ENCODE results near the gene FOXA2. TPM values are rescaled to one million over a fixed set of nuclear protein-coding genes. Genes with fewer than 3 reads are reported as not detected.
A peak's percentile ranks its signal among the peaks of the same experiment; 100 is the strongest.

Gene FOXA2
- total RNA-seq, 2 donors from 2014 or later: 15.4 to 37.0 TPM

DNA sequence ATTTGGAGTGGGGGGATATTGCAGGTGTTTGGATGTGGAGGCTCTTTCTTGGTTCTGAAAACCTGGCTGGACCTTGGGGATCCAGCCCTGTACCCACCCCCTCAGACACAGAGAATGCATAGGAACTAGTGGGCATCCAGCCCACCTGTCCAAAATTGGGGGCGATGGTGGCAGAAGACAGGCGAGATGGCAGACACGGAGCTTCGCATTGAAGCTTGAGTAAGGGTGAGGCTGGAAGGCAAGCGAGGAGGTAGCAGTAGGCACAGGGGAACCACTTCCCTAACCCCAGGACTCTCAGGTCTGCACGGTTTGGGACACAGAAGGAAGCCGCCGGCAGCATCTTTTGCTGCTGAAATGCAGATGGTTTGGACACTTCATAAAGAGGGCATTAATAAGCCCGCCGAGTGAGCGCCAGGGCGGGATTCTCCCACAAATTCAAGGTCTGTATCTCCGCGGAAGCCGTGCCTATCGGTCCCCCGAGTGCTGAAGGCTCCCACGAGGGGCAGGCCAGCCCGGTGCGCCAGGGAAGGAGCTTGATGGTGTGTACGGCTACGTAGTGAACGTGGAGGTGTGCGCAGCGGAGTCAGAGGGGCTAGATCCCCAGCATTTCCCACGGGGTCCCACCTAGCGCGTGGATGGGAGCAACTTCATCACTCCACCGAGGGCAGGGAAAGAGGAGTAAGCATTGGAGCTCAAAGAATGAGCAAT is 1.6 kb upstream of the FOXA2 start:
- ATAC-seq (no peak), DNase-seq (peak; percentile 18 to 33)
- intact Hi-C loops (cut with DNase I, micrococcal nuclease): loop anchor here in 1 of 2 donors (10.0 kb wide), 1 partner anchor 241 kb away; no protein-coding TSS in a partner anchor

DNA sequence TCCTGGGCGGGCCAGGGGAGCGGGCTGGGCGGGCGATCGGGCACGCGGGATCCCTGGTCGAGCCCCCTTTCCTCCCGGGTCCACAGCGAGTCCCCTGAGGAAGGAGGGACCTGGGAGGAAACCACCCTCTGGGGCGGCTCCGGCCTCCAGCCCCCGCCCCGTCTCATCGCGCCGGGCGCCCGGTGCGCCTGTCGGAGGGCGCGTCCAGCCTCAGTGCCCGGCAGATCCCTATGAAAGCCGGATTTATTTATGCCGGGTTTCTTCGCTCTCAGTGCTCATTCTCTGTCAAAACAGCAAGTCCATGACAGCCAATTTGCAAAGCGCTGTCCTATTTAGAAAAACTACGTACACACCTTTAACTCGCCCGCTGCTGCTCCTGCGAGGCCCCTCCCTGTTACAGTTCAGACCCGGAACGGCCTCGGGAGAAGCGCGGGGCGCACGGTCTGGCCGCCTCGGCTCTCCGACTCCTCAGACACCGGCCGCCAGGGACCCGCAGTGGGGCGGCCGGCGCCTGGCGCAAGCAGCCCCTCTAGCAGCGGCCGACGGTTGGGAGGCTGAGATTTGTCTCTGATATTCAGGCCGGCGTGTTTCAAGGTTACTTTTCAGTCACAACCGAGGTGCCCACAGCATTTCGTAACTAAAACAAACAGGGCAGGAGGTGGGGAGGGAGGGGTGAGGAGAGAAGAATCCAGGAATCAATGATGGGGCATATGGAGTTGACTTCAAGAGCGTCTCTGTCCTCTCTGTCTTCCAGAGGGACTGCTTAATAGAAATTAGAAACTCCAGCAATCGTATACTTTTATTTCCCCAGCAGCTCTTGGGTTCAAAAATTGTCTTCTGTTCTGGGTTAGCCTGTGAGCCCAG is 782 bp upstream of the FOXA2 start:
- DNase-seq: peak; percentile 59 to 68
- intact Hi-C loops (cut with DNase I, micrococcal nuclease): loop anchor here in 1 of 2 donors (10.0 kb wide), 1 partner anchor 240 kb away; no protein-coding TSS in a partner anchor
- peak; percentile 47 for ATAC-seq

DNA sequence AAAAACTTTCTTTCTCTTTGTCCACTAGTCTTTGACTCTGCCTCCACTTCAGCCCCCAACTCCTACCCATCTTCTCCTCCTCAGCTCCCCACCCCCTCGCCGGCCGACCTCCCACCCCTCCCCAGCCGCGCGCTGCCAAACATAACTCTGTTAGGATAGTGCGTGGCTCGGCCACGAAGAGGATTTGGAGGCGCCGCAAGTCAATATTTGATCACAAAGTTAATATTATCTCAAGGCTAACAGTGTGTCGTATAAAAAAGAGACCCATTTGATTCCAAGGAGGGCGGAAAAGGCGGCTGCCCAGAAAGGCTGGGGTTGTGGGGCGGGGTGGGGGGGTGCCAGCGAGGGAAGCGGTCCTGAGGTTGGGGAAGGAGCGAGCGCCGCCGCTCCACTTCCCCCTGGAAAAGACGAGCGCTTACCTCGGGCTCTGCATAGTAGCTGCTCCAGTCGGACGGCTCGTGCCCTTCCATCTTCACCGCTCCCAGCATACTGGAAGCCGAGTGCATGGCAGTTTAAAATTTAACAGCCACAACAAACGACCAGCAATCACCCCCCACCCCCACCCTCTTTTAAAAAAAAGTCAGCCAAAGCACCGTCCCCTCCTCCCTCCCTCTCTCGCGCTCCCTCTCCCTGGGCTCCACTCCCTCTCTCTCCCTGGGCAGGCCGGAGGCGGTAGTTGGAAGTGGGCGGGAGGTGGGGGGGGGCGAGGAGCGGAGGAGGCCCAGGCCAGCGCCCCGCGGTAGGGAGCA is 425 bp downstream of the FOXA2 start:
- intact Hi-C loops (cut with DNase I, micrococcal nuclease): loop anchor here in 1 of 2 donors (10.0 kb wide), 1 partner anchor 239 kb away; no protein-coding TSS in a partner anchor
- ATAC-seq (peak; percentile 68), DNase-seq (peak; percentile 79 to 81)

DNA sequence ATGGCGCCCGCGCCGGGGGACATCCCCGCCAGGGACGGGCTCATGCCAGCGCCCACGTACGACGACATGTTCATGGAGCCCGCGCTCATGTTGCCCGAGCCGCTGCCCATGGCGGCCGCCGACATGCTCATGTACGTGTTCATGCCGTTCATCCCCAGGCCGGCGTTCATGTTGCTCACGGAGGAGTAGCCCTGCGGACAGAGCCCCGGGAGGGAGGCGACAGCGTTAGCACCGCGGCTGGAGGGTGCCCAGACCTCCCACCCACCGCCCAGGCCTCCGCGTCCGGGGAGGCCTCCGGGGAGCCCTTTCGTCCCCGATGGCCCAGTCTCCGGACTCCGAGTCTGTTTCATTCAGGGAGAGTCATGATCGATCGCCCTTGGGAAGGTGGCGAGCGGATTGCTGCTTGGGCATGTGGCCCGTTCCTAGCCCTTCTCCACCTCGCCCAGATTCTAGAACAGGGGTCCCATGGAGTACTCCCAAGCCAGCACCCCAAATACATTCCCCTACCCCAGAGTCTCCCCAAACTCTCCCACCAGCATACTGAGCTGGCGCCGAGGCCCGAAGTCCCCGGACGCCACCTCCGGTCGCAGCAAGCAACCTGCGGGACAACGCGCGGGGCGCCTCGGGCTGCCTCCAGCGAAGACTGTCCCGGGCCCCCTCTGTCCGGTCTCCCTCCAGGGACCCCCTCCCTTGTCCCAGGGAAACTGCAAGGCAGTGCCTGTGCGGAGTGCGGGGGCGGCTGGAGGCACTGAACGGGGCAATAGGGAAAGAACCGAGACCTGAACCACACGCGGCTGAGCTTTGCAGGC is 1.2 kb downstream of the FOXA2 start:
- ATAC-seq (peak; percentile 18), DNase-seq (peak in 1 of 2 donors; percentile 41)
- intact Hi-C loops (cut with DNase I, micrococcal nuclease): loop anchor here in 1 of 2 donors (10.0 kb wide), 1 partner anchor 238 kb away; no protein-coding TSS in a partner anchor

DNA sequence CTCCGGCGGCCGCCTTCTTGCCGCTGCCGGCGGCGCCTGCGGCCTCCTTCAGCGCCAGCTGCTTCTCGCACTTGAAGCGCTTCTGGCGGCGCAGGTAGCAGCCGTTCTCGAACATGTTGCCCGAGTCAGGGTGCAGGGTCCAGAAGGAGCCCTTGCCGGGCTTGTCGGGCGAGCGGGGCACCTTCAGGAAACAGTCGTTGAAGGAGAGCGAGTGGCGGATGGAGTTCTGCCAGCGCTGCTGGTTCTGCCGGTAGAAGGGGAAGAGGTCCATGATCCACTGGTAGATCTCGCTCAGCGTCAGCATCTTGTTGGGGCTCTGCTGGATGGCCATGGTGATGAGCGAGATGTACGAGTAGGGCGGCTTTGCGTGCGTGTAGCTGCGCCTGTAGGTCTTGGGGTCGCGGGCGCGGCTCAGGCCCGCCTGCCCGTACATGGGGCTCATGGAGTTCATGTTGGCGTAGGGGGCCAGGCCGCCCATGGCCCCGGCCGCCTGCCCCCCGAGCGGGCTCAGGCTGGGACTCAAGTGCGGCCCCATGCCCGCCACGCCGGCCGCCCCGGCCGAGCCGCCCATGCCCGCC is 1.9 kb downstream of the FOXA2 start:
- intact Hi-C loops (cut with DNase I, micrococcal nuclease): loop anchor here in 1 of 2 donors (10.0 kb wide), 1 partner anchor 238 kb away; no protein-coding TSS in a partner anchor
- peak in 1 of 2 donors; percentile 34 for DNase-seq
- no peak for ATAC-seq

DNA sequence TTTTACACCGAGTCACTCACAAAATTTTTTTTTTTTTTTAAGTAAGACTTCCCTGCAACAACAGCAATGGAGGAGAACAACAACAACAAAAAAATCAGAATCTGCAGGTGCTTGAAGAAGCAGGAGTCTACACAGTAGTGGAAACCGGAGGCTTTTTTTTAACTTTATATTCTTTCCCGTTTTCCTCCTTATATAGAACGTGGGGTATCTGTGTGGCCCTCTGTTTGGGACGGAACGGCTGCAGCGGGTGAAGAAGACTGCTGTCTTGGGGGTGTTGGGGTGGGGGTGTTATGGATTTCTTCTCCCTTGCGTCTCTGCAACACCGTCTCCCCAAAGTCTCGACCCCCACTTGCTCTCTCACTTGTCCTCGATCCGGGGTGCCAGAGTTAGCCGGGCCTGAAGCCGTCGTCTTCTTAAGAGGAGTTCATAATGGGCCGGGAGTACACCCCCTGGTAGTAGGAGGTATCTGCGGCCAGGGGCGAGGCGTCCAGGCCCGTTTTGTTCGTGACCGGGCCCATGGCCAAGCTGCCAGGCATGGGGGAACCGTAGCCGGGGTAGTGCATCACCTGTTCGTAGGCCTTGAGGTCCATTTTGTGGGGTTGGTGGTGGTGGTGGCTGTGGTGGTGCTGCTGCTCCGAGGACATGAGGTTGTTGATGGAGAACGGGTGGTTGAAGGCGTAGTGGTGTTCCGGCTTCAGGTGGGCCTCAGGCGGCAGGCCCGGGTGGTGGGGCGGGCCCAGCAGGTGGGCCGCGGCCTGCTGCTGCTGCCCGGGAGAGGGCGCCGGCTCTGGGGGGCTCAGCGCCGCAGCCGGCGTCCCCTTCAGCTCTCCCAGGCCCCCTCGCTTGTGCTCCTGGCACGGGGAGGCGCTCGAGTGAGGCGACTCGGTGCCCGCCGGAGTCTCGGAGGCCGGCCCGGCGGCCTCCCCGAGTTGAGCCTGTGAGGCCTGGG is 2.7 kb downstream of the FOXA2 start:
- DNase-seq (peak in 1 of 2 donors; percentile 16), ATAC-seq (no peak)
- intact Hi-C loops (cut with DNase I, micrococcal nuclease): loop anchor here in 1 of 2 donors (10.0 kb wide), 1 partner anchor 237 kb away; no protein-coding TSS in a partner anchor

DNA sequence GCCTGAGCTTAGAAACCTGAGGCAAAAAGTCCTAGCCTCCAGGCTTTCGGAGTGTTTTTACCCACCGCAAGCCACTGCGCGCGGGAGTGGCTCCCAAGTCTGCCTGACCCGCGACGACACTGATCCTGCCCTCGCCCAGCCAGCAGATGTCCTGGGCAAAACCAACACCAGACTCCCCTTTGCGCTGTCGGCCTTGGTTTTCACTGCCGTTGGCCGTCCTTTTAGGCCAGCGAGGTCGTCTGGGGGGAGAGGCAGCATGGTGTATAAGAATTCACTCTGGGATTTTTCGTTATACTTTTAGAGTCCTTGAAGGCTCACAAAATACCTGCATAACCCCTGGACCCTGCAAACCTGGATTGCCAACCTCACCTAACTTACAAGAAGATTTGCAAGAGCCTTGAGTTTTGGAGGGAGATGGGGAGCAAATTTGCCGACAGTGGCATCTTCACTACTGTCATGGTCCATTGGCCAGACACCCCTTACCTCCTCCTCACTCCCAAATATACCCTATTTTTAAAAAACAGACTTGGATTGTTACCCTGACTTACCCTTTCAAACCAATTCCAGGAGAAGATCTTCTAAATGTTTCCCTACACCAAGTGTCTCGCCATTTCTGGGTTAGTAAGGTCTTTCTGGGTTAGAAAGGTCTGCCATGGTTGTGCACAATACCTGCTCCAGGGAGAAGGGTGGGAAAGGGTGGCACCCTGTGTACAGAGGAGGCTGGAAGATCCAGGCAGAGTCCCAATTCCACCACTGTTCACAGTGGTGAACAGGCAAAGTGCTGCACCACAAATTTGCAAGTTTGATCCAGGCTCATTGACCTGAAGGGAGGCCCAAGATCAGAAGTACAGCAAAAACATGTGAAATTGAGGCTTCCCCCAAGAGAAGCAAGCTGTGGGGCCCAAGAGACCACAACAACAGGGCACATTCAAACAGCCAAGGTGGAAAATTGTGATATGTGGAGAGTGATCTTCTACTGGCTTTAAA is 4.4 kb downstream of the FOXA2 start:
- no peak for ATAC-seq
- intact Hi-C loops (cut with DNase I, micrococcal nuclease): loop anchor here in 1 of 2 donors (10.0 kb wide), 1 partner anchor 235 kb away; no protein-coding TSS in a partner anchor
- peak; percentile 15 to 41 for DNase-seq

DNA sequence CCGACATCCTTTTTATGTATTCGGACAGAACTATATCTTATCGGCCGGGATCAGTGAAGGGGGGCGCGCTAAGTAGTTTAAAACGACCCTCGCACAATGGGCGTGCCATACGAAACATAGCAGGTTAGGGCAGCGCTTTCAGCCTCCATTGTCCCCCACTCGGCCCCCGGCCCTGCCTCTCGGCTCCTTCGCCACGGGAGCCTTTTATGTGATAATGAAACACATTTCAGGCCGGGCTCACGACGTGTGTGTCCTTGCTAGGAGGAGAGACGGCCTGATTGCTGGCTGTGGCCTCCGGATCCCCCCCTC is 5.3 kb downstream of the FOXA2 start:
- ATAC-seq: no peak
- DNase-seq: peak in 1 of 2 donors; percentile 36
- intact Hi-C loops (cut with DNase I, micrococcal nuclease): no loop called here

DNA sequence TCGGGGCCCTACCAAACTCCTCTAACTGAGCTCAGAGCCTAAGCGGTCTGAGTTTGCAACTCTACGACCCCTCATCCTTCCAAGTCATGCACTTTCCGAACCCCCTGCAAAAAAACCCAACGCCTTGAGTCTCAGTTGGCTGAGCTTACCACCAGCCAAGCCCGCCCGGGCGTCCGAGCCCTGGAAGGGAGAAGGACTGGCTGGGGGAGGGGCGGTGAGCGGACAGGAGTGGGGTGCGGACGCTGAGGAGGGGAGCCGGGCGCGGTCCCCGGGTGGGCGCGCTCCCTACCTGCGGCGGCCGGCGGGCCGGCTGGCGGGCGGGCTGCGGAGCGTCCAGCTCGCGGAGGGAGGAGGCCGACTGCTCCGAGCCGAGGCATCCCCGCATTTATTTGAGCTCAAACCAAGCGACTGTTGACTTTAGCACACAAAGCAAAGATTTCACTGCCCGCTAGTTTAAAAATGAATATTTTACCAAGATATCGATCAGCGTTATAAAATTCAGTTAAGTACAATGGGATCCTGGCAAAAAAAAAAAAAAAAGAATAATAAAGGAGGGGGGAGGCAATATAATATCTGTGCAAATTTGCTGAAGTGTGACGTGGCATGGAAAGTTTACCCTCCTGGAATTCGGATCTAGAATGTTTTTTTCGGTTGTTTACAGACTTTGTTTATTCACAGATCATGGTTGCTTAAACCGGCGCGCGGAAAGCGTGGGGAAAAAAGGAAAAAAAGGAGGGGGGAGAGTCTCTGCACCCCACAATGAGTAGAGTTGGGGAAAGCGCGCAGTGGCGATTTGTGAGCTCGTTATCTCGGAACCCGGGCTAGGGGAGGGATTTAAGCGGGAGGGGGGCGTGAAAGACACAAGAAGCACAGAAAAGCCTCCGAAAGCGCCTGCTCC is 5.9 kb downstream of the FOXA2 start:
- DNase-seq (peak; percentile 46 to 61), ATAC-seq (peak; percentile 18)
- intact Hi-C loops (cut with DNase I, micrococcal nuclease): no loop called here

DNA sequence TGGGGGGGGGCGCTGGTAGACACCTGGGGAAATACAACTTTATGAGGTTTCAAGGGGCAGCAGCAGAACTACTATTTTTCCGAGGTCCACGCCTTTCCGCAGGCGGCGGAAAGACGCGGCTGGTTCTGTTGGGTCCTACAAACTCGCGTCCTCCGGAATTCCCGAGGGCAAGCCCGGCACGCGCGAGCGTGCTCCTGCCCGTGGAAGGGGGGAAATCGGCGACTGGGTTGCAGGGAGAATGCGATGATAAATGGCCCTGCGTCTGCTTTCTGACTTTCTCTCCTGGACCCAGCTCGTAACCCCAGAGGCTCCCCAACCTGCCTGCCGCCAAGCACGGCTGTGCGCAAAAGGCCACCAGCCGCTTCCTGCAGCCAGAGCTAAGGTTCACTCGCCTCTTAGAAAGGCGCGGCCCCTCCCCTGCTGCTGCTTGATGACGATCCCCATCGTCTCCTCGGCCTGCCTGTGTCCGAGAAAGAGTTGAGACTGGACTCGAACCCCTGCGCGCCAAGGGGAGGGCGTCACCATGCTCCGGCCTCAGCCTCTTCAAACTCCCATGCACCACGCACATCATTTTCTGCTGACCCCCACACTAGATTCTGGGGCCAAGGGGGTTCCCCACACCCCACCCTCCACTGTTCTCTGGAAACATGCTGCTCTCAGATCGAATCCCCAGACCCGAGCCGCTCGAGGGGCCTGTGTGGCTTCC is 6.7 kb downstream of the FOXA2 start:
- peak; percentile 58 to 71 for DNase-seq
- ATAC-seq: peak; percentile 63
- intact Hi-C loops (cut with DNase I, micrococcal nuclease): no loop called here

DNA sequence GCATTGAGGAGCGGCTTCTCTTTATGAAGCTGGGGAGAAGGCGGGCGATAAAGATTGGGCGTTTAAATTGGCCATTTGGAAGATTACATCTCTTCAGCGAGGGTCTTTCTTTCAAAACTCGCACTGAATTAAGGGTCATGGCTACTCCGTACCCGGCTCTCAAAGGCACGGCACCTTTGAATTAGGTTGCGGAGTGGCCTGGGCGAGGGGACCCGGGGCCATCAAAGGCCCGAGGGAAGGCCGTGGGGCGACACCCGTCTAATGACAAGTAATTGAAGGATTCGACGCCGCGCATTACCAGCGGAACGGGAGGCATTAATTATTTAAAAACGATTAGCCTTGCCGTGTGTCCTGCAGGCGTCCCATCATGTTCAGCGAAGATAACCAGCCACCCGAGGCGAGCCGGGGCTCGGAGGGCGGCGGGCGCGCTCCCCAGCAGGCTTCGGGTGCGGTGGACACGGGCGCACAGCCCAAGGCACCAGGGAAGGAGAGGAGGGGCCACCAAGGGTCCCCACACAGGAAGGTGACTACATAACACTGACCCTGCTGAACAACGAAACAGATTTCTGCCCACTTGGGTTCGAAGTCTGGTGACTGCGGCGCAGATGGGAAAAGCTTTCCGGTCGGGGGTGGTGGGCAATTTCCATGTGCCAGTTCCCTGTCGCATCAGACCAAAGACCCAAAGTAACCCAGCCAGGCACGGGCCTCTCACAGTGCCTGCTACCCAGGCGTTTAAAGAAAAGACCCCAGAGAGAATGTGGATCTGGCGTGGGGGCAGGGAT is 7.4 kb downstream of the FOXA2 start:
- intact Hi-C loops (cut with DNase I, micrococcal nuclease): no loop called here
- ATAC-seq: no peak
- DNase-seq: no peak

DNA sequence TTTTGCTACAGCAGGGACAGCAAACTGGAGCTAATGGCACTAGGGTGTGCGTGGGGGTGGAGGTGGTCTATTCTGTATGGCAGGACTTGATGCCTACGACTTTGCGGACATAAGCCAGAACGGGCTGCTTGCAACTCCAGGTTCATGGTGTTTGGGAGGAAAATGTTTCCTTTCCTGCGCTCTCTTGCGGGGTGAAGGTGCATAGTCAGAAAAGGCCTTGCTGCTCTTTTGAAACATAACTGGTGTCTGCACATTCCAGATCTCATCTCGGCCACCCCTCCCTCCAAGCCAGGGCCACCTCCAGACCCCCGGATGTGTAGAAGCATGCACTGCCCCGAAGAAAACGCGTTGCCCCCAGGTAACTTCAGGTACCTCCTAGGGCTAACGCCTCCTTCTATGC is 8.1 kb downstream of the FOXA2 start:
- DNase-seq: no peak
- intact Hi-C loops (cut with DNase I, micrococcal nuclease): no loop called here
- no peak for ATAC-seq

DNA sequence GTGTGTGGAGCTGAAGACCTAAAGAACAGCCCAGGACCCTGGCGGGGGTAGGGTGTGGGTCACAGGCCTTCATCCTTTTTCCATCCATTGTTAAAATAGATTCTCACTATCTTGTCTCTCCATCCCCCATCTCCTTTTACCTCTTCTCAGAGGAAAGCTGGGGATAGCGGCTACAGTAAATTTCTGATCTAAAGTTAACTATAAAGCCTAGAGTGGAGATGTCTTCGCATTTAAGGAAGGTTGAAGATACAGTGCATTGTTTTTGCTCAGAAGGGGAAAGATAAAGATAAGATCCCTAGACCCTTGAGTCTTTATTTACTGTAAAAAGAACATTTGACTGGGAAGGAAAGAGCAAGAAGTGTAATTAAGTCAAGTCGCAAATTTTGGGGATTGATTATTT is 8.6 kb downstream of the FOXA2 start:
- intact Hi-C loops (cut with DNase I, micrococcal nuclease): no loop called here
- no peak for DNase-seq
- ATAC-seq: no peak
